Naive thymus-derived CD4-positive, alpha-beta T cell (primary cell): ENCODE results near the gene ARFRP1. TPM values are rescaled to one million over a fixed set of nuclear protein-coding genes. Genes with fewer than 3 reads are reported as not detected.

Experiments used
- ATAC-seq: fragments of 150-1000 bp; cut with Tn5 transposase; 2 replicates; pipeline ENCODE4 v1.10.0; 2021; ENCODE audit warnings: mild to moderate bottlenecking, moderate library complexity
- CTCF ChIA-PET: fragments of 350-600 bp; sonication (Branson Sonifier 250); formaldehyde crosslinking; loops from one replicate; lab custom pipeline; 2021; ENCODE audit warnings: antibody characterized with exemption; lab: Charles Lee
- POLR2A ChIA-PET: fragments of 350-600 bp; sonication (Branson Sonifier 250); formaldehyde crosslinking; loops from one replicate; lab custom pipeline; 2021; ENCODE audit warnings: antibody characterized with exemption, inconsistent platforms; lab: Charles Lee
- DNase-seq, 9 donors: peaks; one replicate each; pipeline versions ENCODE4 v3.0.0 to v3.0.0-alpha.2; 2020 to 2022; ENCODE audit warnings: mixed read lengths in 1 of 9
- H3K27ac ChIP-seq: one replicate; pipeline ENCODE4 v1.7.0; 2013; ENCODE audit warnings: mild to moderate bottlenecking, low read depth, low read length, moderate library complexity
- H3K27me3 ChIP-seq, 2 donors: one replicate each; pipeline ENCODE4 v1.7.0; 2013; ENCODE audit warnings: low read length in 2 of 2, mild to moderate bottlenecking in 2 of 2, moderate library complexity in 2 of 2; ENCODE audit not compliant: control insufficient read depth in 2 of 2, insufficient read depth in 2 of 2
- H3K36me3 ChIP-seq, 3 experiments: 1 replicate in 2 of 3; 2 replicates in 1 of 3; pipeline ENCODE4 v1.7.0; 2013; ENCODE audit warnings: low read length in 3 of 3, mild to moderate bottlenecking in 3 of 3, moderate library complexity in 1 of 3; ENCODE audit not compliant: insufficient read depth in 3 of 3, control insufficient read depth in 2 of 3
- H3K4me1 ChIP-seq, 2 donors: one replicate each; pipeline ENCODE4 v1.7.0; 2013; ENCODE audit warnings: low read length in 2 of 2, mild to moderate bottlenecking in 2 of 2, moderate library complexity in 1 of 2; ENCODE audit not compliant: control insufficient read depth in 2 of 2, insufficient read depth in 2 of 2
- H3K4me3 ChIP-seq: 2 replicates; pipeline ENCODE4 v1.7.0; 2013; ENCODE audit warnings: mild to moderate bottlenecking, low read length
- H3K9me3 ChIP-seq, 3 experiments: 1 replicate in 2 of 3; 2 replicates in 1 of 3; pipeline ENCODE4 v1.7.0; 2013; ENCODE audit warnings: low read length in 3 of 3; ENCODE audit not compliant: control insufficient read depth in 2 of 3
- H3K27ac Mint-ChIP-seq, 9 donors: one replicate each; pipeline ENCODE4 v1.8.0; 2020 to 2022; ENCODE audit warnings: mixed read lengths in 9 of 9, mild to moderate bottlenecking in 8 of 9, moderate library complexity in 5 of 9, inconsistent platforms in 2 of 9
- H3K27me3 Mint-ChIP-seq, 5 donors: one replicate each; pipeline ENCODE4 v1.8.0; 2021 to 2022; ENCODE audit warnings: mixed read lengths in 5 of 5, mild to moderate bottlenecking in 1 of 5
- H3K36me3 Mint-ChIP-seq, 5 donors: one replicate each; pipeline ENCODE4 v1.8.0; 2020 to 2022; ENCODE audit warnings: mixed read lengths in 5 of 5, mild to moderate bottlenecking in 3 of 5, inconsistent platforms in 1 of 5
- H3K4me1 Mint-ChIP-seq, 7 donors: one replicate each; pipeline ENCODE4 v1.8.0; 2020 to 2022; ENCODE audit warnings: mixed read lengths in 7 of 7, mild to moderate bottlenecking in 3 of 7, inconsistent platforms in 1 of 7
- H3K4me3 Mint-ChIP-seq, 10 donors: one replicate each; pipeline ENCODE4 v1.8.0; 2020 to 2022; ENCODE audit warnings: mild to moderate bottlenecking in 10 of 10, mixed read lengths in 10 of 10, moderate library complexity in 6 of 10, inconsistent platforms in 2 of 10
- H3K9me3 Mint-ChIP-seq, 11 donors: one replicate each; pipeline ENCODE4 v1.8.0; 2020 to 2022; ENCODE audit warnings: mixed read lengths in 11 of 11, mild to moderate bottlenecking in 4 of 11, inconsistent platforms in 1 of 11, moderate library complexity in 1 of 11
- intact Hi-C, 2 donors: fragments of 100-400 bp; cut with micrococcal nuclease; formaldehyde crosslinking; loops; one replicate each; pipeline ENCODE4 v1.15.1; 2023
- polyA plus RNA-seq, 2 donors: library from polyadenylated mRNA; unstranded; fragments of 300-500 nt; fragmentation: Illumina TruSeq; gene quantifications; one replicate each; pipeline ENCODE4 v1.2.3, GENCODE V29; 2021
- total RNA-seq, 6 experiments: library from RNA in 5 of 6; stranded (reverse) in 5 of 6; gene quantifications; 1 replicate in 5 of 6; 2 replicates in 1 of 6; pipeline ENCODE4 v1.2.3 and lab custom pipeline; 2021 to 2026

The ARFRP1 gene
- total and polyA plus RNA-seq, 7 experiments from 2014 or later, result 55.4 to 108 (median 89.1) TPM

DNA sequence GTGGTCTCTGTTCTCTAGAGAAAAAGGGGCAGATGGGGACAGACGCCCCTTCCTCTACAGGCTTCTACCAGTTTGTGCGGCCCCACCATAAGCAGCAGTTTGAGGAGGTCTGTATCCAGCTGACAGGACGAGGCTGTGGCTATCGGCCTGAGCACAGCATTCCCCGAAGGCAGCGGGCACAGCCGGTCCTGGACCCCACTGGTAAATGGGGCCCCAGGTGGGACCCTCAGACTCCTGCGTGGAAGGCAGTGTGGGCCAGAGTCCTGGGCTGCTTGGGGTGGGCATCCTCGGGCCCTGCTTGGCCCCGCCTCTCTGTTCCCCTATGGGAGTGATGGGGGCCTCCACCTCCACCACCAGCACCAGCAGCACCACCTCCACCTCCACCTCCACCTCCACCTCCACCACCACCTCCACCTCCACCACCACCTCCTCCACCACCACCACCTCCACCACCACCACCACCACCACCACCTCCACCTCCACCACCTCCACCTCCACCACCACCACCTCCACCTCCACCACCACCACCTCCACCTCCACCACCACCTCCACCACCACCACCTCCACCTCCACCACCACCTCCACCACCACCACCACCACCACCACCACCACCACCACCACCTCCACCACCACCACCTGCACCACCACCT is 14.6 kb downstream of the ARFRP1 start:
- Mint-ChIP-seq H3K9me3 (peaks cover 0 to 5% (median 0%) of the 10 kb centered on the region in 11 donors), H3K36me3 (peaks cover 0 to 10% (median 0%) of the 10 kb centered on the region in 5 donors), H3K4me3 (no peak overlapping the region), H3K27me3 (peaks cover 0 to 2% (median 0%) of the 10 kb centered on the region in 5 donors), H3K4me1 (peaks cover 5 to 18% (median 6%) of the 10 kb centered on the region in 7 donors), H3K27ac (peak overlapping the region in 3 of 9 donors; percentile 9 to 51 (median 28))
- DNase-seq (peak in 1 of 9 donors; percentile 7), ATAC-seq (no peak)
- Histone ChIP-seq H3K4me3 (no peak overlapping the region), H3K9me3 (no peaks in the 10 kb centered on the region), H3K27me3 (no peaks in the 10 kb centered on the region), H3K27ac (no peak overlapping the region), H3K4me1 (peaks cover 12 to 20% of the 10 kb centered on the region in 2 donors), H3K36me3 (peaks cover 0 to 14% (median 0%) of the 10 kb centered on the region in 3 experiments)
- CTCF ChIA-PET, result no interaction called here
- POLR2A ChIA-PET, result no interaction called here
- intact Hi-C loops, result no loop called here

DNA sequence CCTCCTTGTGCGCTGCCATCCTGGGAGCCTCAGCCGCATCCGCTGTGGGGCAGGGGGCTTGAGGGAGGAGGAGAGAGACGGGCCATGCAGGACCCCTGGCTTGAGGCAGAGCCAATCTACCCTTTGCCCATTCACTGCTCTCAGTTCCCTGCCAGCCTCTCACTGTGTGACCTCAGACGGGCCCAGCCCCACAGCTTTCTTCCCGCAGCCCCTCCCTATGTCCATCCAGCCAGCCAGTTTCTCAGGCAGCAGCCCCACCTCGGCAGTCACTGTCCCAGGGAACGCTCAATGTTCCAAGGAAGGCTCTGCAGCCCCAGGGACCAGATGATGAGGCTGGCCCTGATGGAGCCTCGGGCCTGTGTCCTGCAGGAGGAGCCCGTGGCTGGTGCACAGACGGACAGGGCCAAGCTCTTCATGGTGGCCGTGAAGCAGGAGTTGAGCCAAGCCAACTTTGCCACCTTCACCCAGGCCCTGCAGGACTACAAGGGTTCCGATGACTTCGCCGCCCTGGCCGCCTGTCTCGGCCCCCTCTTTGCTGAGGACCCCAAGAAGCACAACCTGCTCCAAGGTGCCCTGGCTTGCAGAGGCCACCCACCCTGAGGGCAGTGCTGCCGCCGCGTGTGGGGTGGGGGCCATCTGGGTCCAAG is 15.2 kb downstream of the ARFRP1 start:
- H3K27ac Mint-ChIP-seq, result peak overlapping the region in 5 of 9 donors; percentile 51 to 85 (median 67)
- peak overlapping the region in 1 of 10 donors; percentile 45 for H3K4me3 Mint-ChIP-seq
- CTCF ChIA-PET, result no interaction called here
- intact Hi-C loops, result no loop called here
- DNase-seq (peak in 1 of 9 donors; percentile 7), ATAC-seq (no peak)
- POLR2A ChIA-PET, result interaction anchor here (0.7 kb wide), 1 partner anchor 11 kb away, joined by 3 read pairs; no protein-coding TSS in a partner anchor
- no peaks in the 10 kb centered on the region for H3K9me3 ChIP-seq
- H3K4me3 ChIP-seq, result no peak overlapping the region
- H3K36me3 Mint-ChIP-seq, result peaks cover 0 to 10% (median 0%) of the 10 kb centered on the region in 5 donors
- peaks cover 0 to 5% (median 0%) of the 10 kb centered on the region in 11 donors for H3K9me3 Mint-ChIP-seq
- H3K4me1 ChIP-seq, result peaks cover 12 to 24% of the 10 kb centered on the region in 2 donors
- peaks cover 5 to 18% (median 6%) of the 10 kb centered on the region in 7 donors for H3K4me1 Mint-ChIP-seq
- peaks cover 0 to 2% (median 0%) of the 10 kb centered on the region in 5 donors for H3K27me3 Mint-ChIP-seq
- H3K36me3 ChIP-seq, result peaks cover 0 to 14% (median 0%) of the 10 kb centered on the region in 3 experiments
- H3K27me3 ChIP-seq, result no peaks in the 10 kb centered on the region
- H3K27ac ChIP-seq, result no peak overlapping the region

DNA sequence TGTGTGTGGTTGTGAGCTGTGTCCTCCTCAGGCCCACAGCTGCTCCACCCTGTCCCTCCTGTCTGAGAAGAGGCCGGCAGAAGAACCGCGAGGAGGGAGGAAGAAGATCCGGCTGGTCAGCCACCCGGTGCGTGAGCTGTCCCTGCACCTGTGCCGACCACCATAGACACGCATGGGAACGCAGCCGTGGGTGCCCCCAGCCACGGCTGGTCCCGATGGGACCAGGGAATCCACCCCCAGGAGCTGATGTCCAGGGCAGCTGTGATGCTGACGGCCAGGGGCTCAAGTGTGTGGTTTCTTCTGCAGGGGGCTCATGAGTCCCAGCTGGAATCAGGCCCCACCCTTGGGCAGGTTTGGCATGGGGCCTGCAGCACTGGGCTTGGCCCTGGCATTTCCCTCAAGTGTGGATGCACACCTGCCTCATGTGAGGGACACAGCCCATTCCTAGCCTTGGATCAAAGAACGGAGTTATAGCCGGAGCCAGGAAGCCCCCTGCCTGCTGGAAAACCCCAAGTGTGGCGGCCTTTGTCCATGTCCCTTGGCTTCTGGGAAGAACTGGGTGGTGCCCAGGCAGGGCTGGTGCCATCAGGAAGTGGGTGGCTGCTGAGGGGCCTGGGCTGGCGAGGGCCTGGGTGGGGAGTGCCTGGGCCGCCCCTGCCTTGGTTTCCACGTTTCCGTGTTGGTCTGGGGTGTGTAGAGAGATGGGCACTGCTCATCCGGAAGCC is 15.9 kb downstream of the ARFRP1 start:
- Mint-ChIP-seq H3K4me1 (peaks cover 5 to 18% (median 7%) of the 10 kb centered on the region in 7 donors), H3K27ac (peak overlapping the region in 2 of 9 donors; percentile 32 to 33), H3K27me3 (peaks cover 0 to 2% (median 0%) of the 10 kb centered on the region in 5 donors), H3K4me3 (no peak overlapping the region), H3K36me3 (peaks cover 0 to 10% (median 0%) of the 10 kb centered on the region in 5 donors), H3K9me3 (peaks cover 0 to 5% (median 0%) of the 10 kb centered on the region in 11 donors)
- Histone ChIP-seq H3K27me3 (no peaks in the 10 kb centered on the region), H3K27ac (no peak overlapping the region), H3K4me1 (peaks cover 9 to 24% of the 10 kb centered on the region in 2 donors), H3K36me3 (peaks cover 0 to 14% (median 0%) of the 10 kb centered on the region in 3 experiments), H3K4me3 (no peak overlapping the region), H3K9me3 (no peaks in the 10 kb centered on the region)
- intact Hi-C loops, result no loop called here
- no peak for ATAC-seq
- CTCF ChIA-PET, result no interaction called here
- DNase-seq, result peak in 1 of 9 donors; percentile 5
- POLR2A ChIA-PET, result interaction anchor here (0.7 kb wide), 1 partner anchor 11 kb away, joined by 3 read pairs; no protein-coding TSS in a partner anchor

DNA sequence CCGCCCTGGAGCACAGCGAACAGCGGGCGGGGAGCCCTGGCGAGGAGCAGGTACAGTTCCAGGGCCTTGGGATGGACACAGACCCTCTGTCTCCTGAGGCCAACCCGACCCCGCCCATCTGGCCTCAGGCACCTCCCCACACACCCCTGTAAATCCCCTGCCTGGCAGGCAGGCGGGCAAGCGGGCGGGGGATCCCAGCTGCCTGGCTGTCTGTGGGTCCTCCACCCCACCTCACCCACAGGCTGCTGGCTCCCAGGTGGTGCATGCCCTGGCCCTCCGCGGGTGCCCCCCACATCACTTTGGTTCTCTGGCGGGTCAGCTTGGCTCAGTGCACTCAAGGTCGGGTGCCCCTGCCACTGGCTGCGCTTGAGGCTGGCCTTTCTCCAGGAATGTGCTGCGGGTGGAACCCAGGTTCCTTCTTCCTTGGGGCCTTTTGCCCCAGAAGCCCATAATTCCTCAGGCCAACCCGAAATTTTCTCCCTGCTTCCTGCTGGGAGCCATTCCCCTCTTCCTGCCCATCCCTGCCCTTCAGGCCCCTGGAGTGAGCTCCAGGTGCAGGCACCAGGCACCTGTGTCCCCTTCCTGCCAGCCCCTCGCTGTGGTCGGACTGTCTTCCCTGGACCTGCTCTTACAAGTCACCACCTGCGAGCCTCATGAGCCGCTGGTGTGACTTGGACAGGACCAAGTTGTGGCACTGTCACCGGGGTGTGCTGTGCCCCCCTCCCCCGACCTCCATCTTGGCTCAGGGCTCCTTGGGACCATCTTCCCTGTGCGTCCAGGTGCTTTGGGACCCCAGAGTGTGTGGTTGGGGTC is 16.7 kb downstream of the ARFRP1 start:
- peaks cover 0 to 5% (median 0%) of the 10 kb centered on the region in 11 donors for H3K9me3 Mint-ChIP-seq
- H3K27ac Mint-ChIP-seq, result peak overlapping the region in 3 of 9 donors; percentile 32 to 46 (median 33)
- Histone ChIP-seq H3K4me3 (no peak overlapping the region), H3K9me3 (no peaks in the 10 kb centered on the region), H3K27ac (no peak overlapping the region), H3K27me3 (no peaks in the 10 kb centered on the region), H3K4me1 (peaks cover 2 to 23% of the 10 kb centered on the region in 2 donors), H3K36me3 (peaks cover 0 to 14% (median 0%) of the 10 kb centered on the region in 3 experiments)
- ChIA-PET POLR2A (no interaction called here), CTCF (no interaction called here)
- peaks cover 0 to 10% (median 0%) of the 10 kb centered on the region in 5 donors for H3K36me3 Mint-ChIP-seq
- ATAC-seq, result no peak
- H3K4me1 Mint-ChIP-seq, result peaks cover 2 to 16% (median 7%) of the 10 kb centered on the region in 7 donors
- intact Hi-C loops, result no loop called here
- DNase-seq, result peak in 1 of 9 donors; percentile 4
- H3K27me3 Mint-ChIP-seq, result peaks cover 0 to 2% (median 0%) of the 10 kb centered on the region in 5 donors
- H3K4me3 Mint-ChIP-seq, result no peak overlapping the region

DNA sequence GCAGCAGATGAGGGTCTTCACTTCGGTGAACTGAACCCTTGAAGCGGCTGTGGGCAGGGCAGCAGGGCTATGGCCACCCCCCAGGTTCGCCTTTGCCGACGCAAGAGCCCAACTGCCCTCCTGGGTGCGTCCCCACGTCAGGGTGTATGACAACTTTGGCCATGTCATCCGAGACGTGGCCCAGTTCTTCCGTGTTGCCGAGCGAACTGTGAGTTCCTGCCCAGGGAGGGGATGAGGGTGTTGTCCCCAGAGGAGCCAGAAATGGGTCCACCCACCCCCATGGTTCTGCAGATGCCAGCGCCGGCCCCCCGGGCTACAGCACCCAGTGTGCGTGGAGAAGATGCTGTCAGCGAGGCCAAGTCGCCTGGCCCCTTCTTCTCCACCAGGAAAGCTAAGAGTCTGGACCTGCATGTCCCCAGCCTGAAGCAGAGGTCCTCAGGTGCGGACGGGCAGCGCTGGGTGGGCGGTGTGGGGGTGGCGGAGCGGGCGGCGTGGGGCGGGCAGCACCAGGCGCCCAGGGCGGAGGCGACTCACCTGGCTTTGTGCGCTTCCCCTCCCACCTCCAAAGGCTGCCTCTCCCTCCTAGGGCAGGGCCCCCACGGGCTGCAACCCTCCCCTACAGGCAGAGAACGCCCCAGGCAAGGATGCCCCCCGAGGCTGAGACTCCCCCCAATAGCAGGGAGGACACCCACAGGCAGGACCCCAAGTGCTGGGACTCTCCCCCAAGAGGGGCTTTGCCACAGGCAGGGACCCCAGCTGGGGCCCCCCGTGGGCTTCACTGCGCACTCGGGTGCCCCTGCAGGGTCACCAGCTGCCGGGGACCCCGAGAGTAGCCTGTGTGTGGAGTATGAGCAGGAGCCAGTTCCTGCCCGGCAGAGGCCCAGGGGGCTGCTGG is 17.5 kb downstream of the ARFRP1 start:
- Mint-ChIP-seq H3K4me3 (no peak overlapping the region), H3K36me3 (peaks cover 0 to 10% (median 0%) of the 10 kb centered on the region in 5 donors), H3K9me3 (peaks cover 0 to 5% (median 0%) of the 10 kb centered on the region in 11 donors), H3K27ac (no peak overlapping the region), H3K27me3 (peaks cover 0 to 2% (median 0%) of the 10 kb centered on the region in 5 donors), H3K4me1 (peaks cover 0 to 16% (median 5%) of the 10 kb centered on the region in 7 donors)
- ChIA-PET POLR2A (interaction anchor here (0.6 to 1.4 kb wide), 2 partner anchors 12 kb away, joined by 3 read pairs; no protein-coding TSS in a partner anchor), CTCF (no interaction called here)
- Histone ChIP-seq H3K4me3 (no peak overlapping the region), H3K4me1 (peaks cover 0 to 16% of the 10 kb centered on the region in 2 donors), H3K27ac (no peak overlapping the region), H3K27me3 (no peaks in the 10 kb centered on the region), H3K36me3 (peaks cover 0 to 11% (median 0%) of the 10 kb centered on the region in 3 experiments), H3K9me3 (no peaks in the 10 kb centered on the region)
- ATAC-seq (no peak), DNase-seq (peak in 1 of 9 donors; percentile 5)
- intact Hi-C loops, result no loop called here
